ENCODE results near the gene AFP.

Gene AFP

GRCh38 chr4:73410916-73411730 is 24.9 kb upstream of the AFP start:
- Histone ChIP-seq H3K4me2 (ENCODE audit: insufficient read depth, low read length) (no peak overlapping the region), H3K4me3 (ENCODE audit: low read depth in 1 of 2, low read length in 2 of 2) (no peak overlapping the region), H3K27ac (ENCODE audit: low read length) (no peak overlapping the region), H3K9me3 (ENCODE audit: insufficient read depth, low read length, severe bottlenecking) (no peaks in the 10 kb centered on the region), H3K79me2 (ENCODE audit: insufficient read depth, low read length) (no peaks in the 10 kb centered on the region), H2AFZ (ENCODE audit: low read depth, low read length) (no peak overlapping the region), H3K9ac (ENCODE audit: low read depth, low read length) (no peak overlapping the region), H3K36me3 (ENCODE audit: insufficient read depth, low read length) (no peaks in the 10 kb centered on the region), H4K20me1 (ENCODE audit: insufficient read depth, low read length) (no peaks in the 10 kb centered on the region), H3K27me3 (ENCODE audit: insufficient read depth, low read length, poor library complexity) (no peaks in the 10 kb centered on the region), H3K4me1 (ENCODE audit: insufficient read depth, low read length) (no peaks in the 10 kb centered on the region)
- no peak for DNase-seq
- ATAC-seq (ENCODE audit: insufficient read depth, low read depth), result no peak
- TF ChIP-seq EZH2 (IDR thresholded peaks at IDR 0.05; ENCODE audit: borderline replicate concordance, low read depth, low read length, severe bottlenecking), result no peak
- TF ChIP-seq, protein P1, sequence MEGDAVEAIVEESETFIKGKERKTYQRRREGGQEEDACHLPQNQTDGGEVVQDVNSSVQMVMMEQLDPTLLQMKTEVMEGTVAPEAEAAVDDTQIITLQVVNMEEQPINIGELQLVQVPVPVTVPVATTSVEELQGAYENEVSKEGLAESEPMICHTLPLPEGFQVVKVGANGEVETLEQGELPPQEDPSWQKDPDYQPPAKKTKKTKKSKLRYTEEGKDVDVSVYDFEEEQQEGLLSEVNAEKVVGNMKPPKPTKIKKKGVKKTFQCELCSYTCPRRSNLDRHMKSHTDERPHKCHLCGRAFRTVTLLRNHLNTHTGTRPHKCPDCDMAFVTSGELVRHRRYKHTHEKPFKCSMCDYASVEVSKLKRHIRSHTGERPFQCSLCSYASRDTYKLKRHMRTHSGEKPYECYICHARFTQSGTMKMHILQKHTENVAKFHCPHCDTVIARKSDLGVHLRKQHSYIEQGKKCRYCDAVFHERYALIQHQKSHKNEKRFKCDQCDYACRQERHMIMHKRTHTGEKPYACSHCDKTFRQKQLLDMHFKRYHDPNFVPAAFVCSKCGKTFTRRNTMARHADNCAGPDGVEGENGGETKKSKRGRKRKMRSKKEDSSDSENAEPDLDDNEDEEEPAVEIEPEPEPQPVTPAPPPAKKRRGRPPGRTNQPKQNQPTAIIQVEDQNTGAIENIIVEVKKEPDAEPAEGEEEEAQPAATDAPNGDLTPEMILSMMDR (IDR thresholded peaks at IDR 0.05; ENCODE audit: borderline replicate concordance, extremely low read depth, low read length, poor library complexity, severe bottlenecking), result no peak

DNA sequence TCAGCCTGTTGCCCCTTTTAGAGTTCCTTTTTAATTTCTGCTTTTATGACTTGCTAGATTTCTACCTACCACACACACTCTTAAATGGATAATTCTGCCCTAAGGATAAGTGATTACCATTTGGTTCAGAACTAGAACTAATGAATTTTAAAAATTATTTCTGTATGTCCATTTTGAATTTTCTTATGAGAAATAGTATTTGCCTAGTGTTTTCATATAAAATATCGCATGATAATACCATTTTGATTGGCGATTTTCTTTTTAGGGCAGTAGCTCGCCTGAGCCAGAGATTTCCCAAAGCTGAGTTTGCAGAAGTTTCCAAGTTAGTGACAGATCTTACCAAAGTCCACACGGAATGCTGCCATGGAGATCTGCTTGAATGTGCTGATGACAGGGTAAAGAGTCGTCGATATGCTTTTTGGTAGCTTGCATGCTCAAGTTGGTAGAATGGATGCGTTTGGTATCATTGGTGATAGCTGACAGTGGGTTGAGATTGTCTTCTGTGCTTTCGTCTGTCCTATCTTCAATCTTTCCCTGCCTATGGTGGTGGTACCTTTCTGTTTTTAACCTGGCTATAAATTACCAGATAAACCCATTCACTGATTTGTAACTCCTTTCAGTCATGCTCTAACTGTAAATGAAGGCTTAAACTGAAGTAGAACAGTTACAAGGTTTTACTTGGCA is 24.1 kb upstream of the AFP start:
- DNase-seq, result no peak
- H3K9ac ChIP-seq (ENCODE audit: low read depth, low read length), result no peak overlapping the region
- no peak overlapping the region for H3K4me3 ChIP-seq (ENCODE audit: low read depth in 1 of 2, low read length in 2 of 2)
- no peak for ATAC-seq (ENCODE audit: insufficient read depth, low read depth)
- H3K79me2 ChIP-seq (ENCODE audit: insufficient read depth, low read length), result no peaks in the 10 kb centered on the region
- no peak overlapping the region for H3K4me2 ChIP-seq (ENCODE audit: insufficient read depth, low read length)
- no peak overlapping the region for H2AFZ ChIP-seq (ENCODE audit: low read depth, low read length)
- H3K27ac ChIP-seq (ENCODE audit: low read length), result no peak overlapping the region
- H4K20me1 ChIP-seq (ENCODE audit: insufficient read depth, low read length), result no peaks in the 10 kb centered on the region
- H3K36me3 ChIP-seq (ENCODE audit: insufficient read depth, low read length), result no peaks in the 10 kb centered on the region
- H3K9me3 ChIP-seq (ENCODE audit: insufficient read depth, low read length, severe bottlenecking), result no peaks in the 10 kb centered on the region
- no peaks in the 10 kb centered on the region for H3K27me3 ChIP-seq (ENCODE audit: insufficient read depth, low read length, poor library complexity)
- no peak for TF ChIP-seq EZH2 (IDR thresholded peaks at IDR 0.05; ENCODE audit: borderline replicate concordance, low read depth, low read length, severe bottlenecking)
- TF ChIP-seq, protein P1 (IDR thresholded peaks at IDR 0.05; ENCODE audit: borderline replicate concordance, extremely low read depth, low read length, poor library complexity, severe bottlenecking), result no peak
- no peaks in the 10 kb centered on the region for H3K4me1 ChIP-seq (ENCODE audit: insufficient read depth, low read length)

- H3K27ac ChIP-seq (ENCODE audit: low read length), result no peak overlapping the region
- H3K79me2 ChIP-seq (ENCODE audit: insufficient read depth, low read length), result no peaks in the 10 kb centered on the region
- DNase-seq (no peak), ATAC-seq (ENCODE audit: insufficient read depth, low read depth) (no peak)
- no peaks in the 10 kb centered on the region for H4K20me1 ChIP-seq (ENCODE audit: insufficient read depth, low read length)
- no peak overlapping the region for H2AFZ ChIP-seq (ENCODE audit: low read depth, low read length)
- no peak overlapping the region for H3K4me3 ChIP-seq (ENCODE audit: low read depth in 1 of 2, low read length in 2 of 2)
- no peaks in the 10 kb centered on the region for H3K36me3 ChIP-seq (ENCODE audit: insufficient read depth, low read length)
- H3K27me3 ChIP-seq (ENCODE audit: insufficient read depth, low read length, poor library complexity), result no peaks in the 10 kb centered on the region
- H3K4me1 ChIP-seq (ENCODE audit: insufficient read depth, low read length), result no peaks in the 10 kb centered on the region
- H3K9ac ChIP-seq (ENCODE audit: low read depth, low read length), result no peak overlapping the region
- no peak overlapping the region for H3K4me2 ChIP-seq (ENCODE audit: insufficient read depth, low read length)
- TF ChIP-seq, protein P1 (IDR thresholded peaks at IDR 0.05; ENCODE audit: borderline replicate concordance, extremely low read depth, low read length, poor library complexity, severe bottlenecking), result no peak
- TF ChIP-seq EZH2 (IDR thresholded peaks at IDR 0.05; ENCODE audit: borderline replicate concordance, low read depth, low read length, severe bottlenecking), result no peak
- H3K9me3 ChIP-seq (ENCODE audit: insufficient read depth, low read length, severe bottlenecking), result no peaks in the 10 kb centered on the region
Observed at GRCh38 chr4:73413294-73413755, 22.7 kb upstream of the AFP start.
